Fibroblast of lung (primary cell): Measurements from ENCODE around the gene CAMTA1. TPM values are rescaled to one million over a fixed set of nuclear protein-coding genes. Genes with fewer than 3 reads are reported as not detected.

Experiments
- DNase-seq, 2 donors: peaks; one replicate each; pipeline versions ENCODE4 v3.0.0 to v3.0.0-alpha.2; 2010; ENCODE audit warnings: low read depth in 2 of 2
- H2AFZ ChIP-seq: 2 replicates; pipeline ENCODE4 v1.5.1; 2012; ENCODE audit warnings: low read length, control low read depth, inconsistent platforms
- H3K27ac ChIP-seq: 2 replicates; pipeline ENCODE4 v1.5.1; 2011; ENCODE audit warnings: low read length, control low read depth; ENCODE audit not compliant: insufficient read depth
- H3K27me3 ChIP-seq: 2 replicates; pipeline ENCODE4 v1.5.1; 2011; ENCODE audit warnings: mild to moderate bottlenecking, low read length; ENCODE audit not compliant: control insufficient read depth, insufficient read depth
- H3K36me3 ChIP-seq: 2 replicates; pipeline ENCODE4 v1.5.1; 2011; ENCODE audit warnings: low read length; ENCODE audit not compliant: control insufficient read depth, insufficient read depth
- H3K4me1 ChIP-seq: 2 replicates; pipeline ENCODE4 v1.5.1; 2011; ENCODE audit warnings: low read length; ENCODE audit not compliant: control insufficient read depth, insufficient read depth; ENCODE audit errors: extremely low read depth
- H3K4me2 ChIP-seq: 2 replicates; pipeline ENCODE4 v1.5.1; 2011; ENCODE audit warnings: low read length, control low read depth; ENCODE audit not compliant: insufficient read depth; ENCODE audit errors: extremely low read depth
- H3K4me3 ChIP-seq, 4 experiments: fragments of 200-600 bp in 1 of 4; sonication (generic) in 1 of 4; replicated peaks in 1 of 4; 2 replicates each; pipeline ENCODE4 v1.5.1; 2011 to 2016; ENCODE audit warnings: low read length in 4 of 4, low read depth in 3 of 4, mild to moderate bottlenecking in 3 of 4, control low read depth in 2 of 4, inconsistent platforms in 1 of 4, mixed read lengths in 1 of 4; ENCODE audit not compliant: insufficient read depth in 1 of 4; ENCODE audit errors: control extremely low read depth in 1 of 4
- H3K79me2 ChIP-seq: 2 replicates; pipeline ENCODE4 v1.5.1; 2012; ENCODE audit warnings: mild to moderate bottlenecking, low read length, inconsistent platforms; ENCODE audit not compliant: control insufficient read depth, insufficient read depth
- H3K9ac ChIP-seq: 2 replicates; pipeline ENCODE4 v1.5.1; 2011; ENCODE audit warnings: mild to moderate bottlenecking, low read length, control low read depth; ENCODE audit not compliant: insufficient read depth
- H3K9me3 ChIP-seq: 2 replicates; pipeline ENCODE4 v1.5.1; 2012; ENCODE audit warnings: low read depth, low read length; ENCODE audit not compliant: control insufficient read depth, insufficient read depth
- H4K20me1 ChIP-seq: 2 replicates; pipeline ENCODE4 v1.5.1; 2011; ENCODE audit warnings: low read length; ENCODE audit not compliant: control insufficient read depth, insufficient read depth; ENCODE audit errors: extremely low read depth
- CTCF ChIP-seq, 2 donors: IDR thresholded peaks in 1 of 2; conservative IDR thresholded peaks in 1 of 2; 1 replicate in 1 of 2; 2 replicates in 1 of 2; pipeline ENCODE4 v1.5.1; 2011 to 2012; ENCODE audit warnings: low read length in 2 of 2, control low read depth in 1 of 2, inconsistent platforms in 1 of 2, low read depth in 1 of 2, mild to moderate bottlenecking in 1 of 2
- EZH2 ChIP-seq: IDR thresholded peaks from 2 replicates; pipeline ENCODE4 v1.5.1; 2012; ENCODE audit warnings: low read length, control low read depth, mild to moderate bottlenecking; ENCODE audit errors: missing control alignments
- polyA plus RNA-seq, 2 donors: library from polyadenylated mRNA; depleted of rRNA in 1 of 2; stranded (reverse) in 1 of 2; unstranded in 1 of 2; fragments of >200 nt; gene quantifications; 2 replicates each; pipeline ENCODE4 v1.2.1, GENCODE V29; 2011 to 2012; ENCODE audit warnings: missing spikeins in 1 of 2
- total RNA-seq: library from RNA; depleted of rRNA; stranded (reverse); fragments of >200 nt; gene quantifications from 2 replicates; pipeline ENCODE4 v1.2.1, GENCODE V29; 2014

CAMTA1 gene
- total and polyA plus RNA-seq, 2 donors (not counting 1 experiment from before 2014, with no cell fraction given), result 47.6 to 86.0 TPM

GRCh38 chr1:7262611-7263010 lies 477.4 kb downstream of the CAMTA1 start:
- no peak overlapping the region for H2AFZ ChIP-seq

GRCh38 chr1:7263021-7263960 lies 478.0 kb downstream of the CAMTA1 start:
- Histone ChIP-seq H4K20me1 (no peaks in the 10 kb centered on the region), H3K4me2 (no peak overlapping the region), H3K4me3 (no peak overlapping the region), H3K9me3 (no peaks in the 10 kb centered on the region), H3K79me2 (no peaks in the 10 kb centered on the region), H3K27me3 (no peaks in the 10 kb centered on the region), H3K27ac (no peak overlapping the region), H2AFZ (peak overlapping the region; percentile 36), H3K4me1 (peaks cover 34% of the 10 kb centered on the region), H3K9ac (no peak overlapping the region), H3K36me3 (no peaks in the 10 kb centered on the region)
- DNase-seq, result peak in 1 of 2 donors; percentile 40
- TF ChIP-seq CTCF (conservative IDR thresholded peaks at IDR 0.05 in 1 of 2, IDR thresholded peaks at IDR 0.05 in 1 of 2; ENCODE audit: low read depth in 1 of 2, low read length in 2 of 2) (no peak), EZH2 (no peak)

More at GRCh38 chr1:7262611-7263010, 477.4 kb downstream of the CAMTA1 start:
- Histone ChIP-seq H3K36me3 (no peaks in the 10 kb centered on the region), H3K4me1 (peaks cover 27% of the 10 kb centered on the region), H3K9me3 (no peaks in the 10 kb centered on the region), H4K20me1 (no peaks in the 10 kb centered on the region), H3K4me2 (no peak overlapping the region), H3K27ac (no peak overlapping the region), H3K9ac (no peak overlapping the region), H3K79me2 (no peaks in the 10 kb centered on the region), H3K27me3 (no peaks in the 10 kb centered on the region), H3K4me3 (no peak overlapping the region)
- no peak for TF ChIP-seq CTCF (conservative IDR thresholded peaks at IDR 0.05 in 1 of 2, IDR thresholded peaks at IDR 0.05 in 1 of 2; ENCODE audit: low read depth in 1 of 2, low read length in 2 of 2)
- no peak for TF ChIP-seq EZH2
- no peak for DNase-seq

- Histone ChIP-seq H3K9ac (no peak overlapping the region), H3K27ac (no peak overlapping the region), H3K4me3 (no peak overlapping the region), H3K27me3 (no peaks in the 10 kb centered on the region), H4K20me1 (no peaks in the 10 kb centered on the region), H2AFZ (no peak overlapping the region), H3K36me3 (no peaks in the 10 kb centered on the region), H3K9me3 (no peaks in the 10 kb centered on the region), H3K4me2 (no peak overlapping the region), H3K79me2 (no peaks in the 10 kb centered on the region), H3K4me1 (peaks cover 34% of the 10 kb centered on the region)
- DNase-seq, result no peak
- TF ChIP-seq CTCF (conservative IDR thresholded peaks at IDR 0.05 in 1 of 2, IDR thresholded peaks at IDR 0.05 in 1 of 2; ENCODE audit: low read depth in 1 of 2, low read length in 2 of 2) (no peak), EZH2 (no peak)
Observed at GRCh38 chr1:7264101-7264500, 478.8 kb downstream of the CAMTA1 start.
